HEK293 (cell line): ENCODE measurements around the gene RASA3.

ENCODE experiments used
- CTCF ChIP-seq: fragments of 450-650 bp; formaldehyde crosslinking; IDR thresholded peaks from 2 replicates; pipeline ENCODE4 v1.5.1; 2016; ENCODE audit warnings: missing biosample characterization, missing genetic modification characterization
- KLF8 ChIP-seq: fragments of 450-650 bp; formaldehyde crosslinking; IDR thresholded peaks from 2 replicates; pipeline ENCODE4 v1.5.1; 2016; ENCODE audit warnings: missing biosample characterization, missing genetic modification characterization
- MYNN ChIP-seq: fragments of 450-650 bp; formaldehyde crosslinking; IDR thresholded peaks from 2 replicates; pipeline ENCODE4 v1.5.1; 2016; ENCODE audit warnings: missing biosample characterization, missing genetic modification characterization, borderline replicate concordance
- YY1 ChIP-seq: fragments of 450-650 bp; formaldehyde crosslinking; IDR thresholded peaks from 2 replicates; pipeline ENCODE4 v1.5.1; 2018; ENCODE audit warnings: missing biosample characterization, missing genetic modification characterization
- ZBTB11 ChIP-seq: fragments of 450-650 bp; formaldehyde crosslinking; conservative IDR thresholded peaks from 2 replicates; pipeline ENCODE4 v1.5.1; 2016; ENCODE audit warnings: low read depth, missing biosample characterization, missing genetic modification characterization
- ZNF350 ChIP-seq: fragments of 450-650 bp; formaldehyde crosslinking; IDR thresholded peaks from 2 replicates; pipeline ENCODE4 v1.5.0; 2017; ENCODE audit warnings: missing biosample characterization, mild to moderate bottlenecking, missing genetic modification characterization
- ZNF398 ChIP-seq: fragments of 450-650 bp; formaldehyde crosslinking; IDR thresholded peaks from 2 replicates; pipeline ENCODE4 v1.5.1; 2017; ENCODE audit warnings: missing biosample characterization, missing genetic modification characterization
- ZNF600 ChIP-seq: fragments of 450-650 bp; formaldehyde crosslinking; IDR thresholded peaks from 2 replicates; pipeline ENCODE4 v1.5.1; 2016; ENCODE audit warnings: missing biosample characterization, missing genetic modification characterization

GRCh38 chr13:114134111-114134943 lies 1.9 kb upstream of the RASA3 start:
- no peak for TF ChIP-seq ZNF600 (tag by site-specific recombination)
- no peak for TF ChIP-seq YY1 (tag by site-specific recombination)
- TF ChIP-seq ZBTB11 (tag by site-specific recombination): no peak
- TF ChIP-seq CTCF (tag by site-specific recombination): no peak
- TF ChIP-seq KLF8 (tag by site-specific recombination): no peak
- no peak for TF ChIP-seq ZNF398 (tag by site-specific recombination)
- no peak for TF ChIP-seq ZNF350
- TF ChIP-seq MYNN (tag by site-specific recombination): no peak
